22Rv1 (cell line): ENCODE data around the gene RIPK1.

Experiments used
- H3K27ac ChIP-seq: fragments of 450-650 bp; 2 replicates; pipeline ENCODE4 v1.5.1; 2017
- ZFX ChIP-seq: fragments of 450-650 bp; IDR thresholded peaks from 2 replicates; pipeline ENCODE4 v1.6.1; 2017; ENCODE audit warnings: antibody characterized with exemption, borderline replicate concordance
- TF ChIP-seq, protein P1 (sequence below): fragments of 450-650 bp; IDR thresholded peaks from 2 replicates; pipeline ENCODE4 v1.5.1; 2017; ENCODE audit warnings: mild to moderate bottlenecking

Gene RIPK1

DNA sequence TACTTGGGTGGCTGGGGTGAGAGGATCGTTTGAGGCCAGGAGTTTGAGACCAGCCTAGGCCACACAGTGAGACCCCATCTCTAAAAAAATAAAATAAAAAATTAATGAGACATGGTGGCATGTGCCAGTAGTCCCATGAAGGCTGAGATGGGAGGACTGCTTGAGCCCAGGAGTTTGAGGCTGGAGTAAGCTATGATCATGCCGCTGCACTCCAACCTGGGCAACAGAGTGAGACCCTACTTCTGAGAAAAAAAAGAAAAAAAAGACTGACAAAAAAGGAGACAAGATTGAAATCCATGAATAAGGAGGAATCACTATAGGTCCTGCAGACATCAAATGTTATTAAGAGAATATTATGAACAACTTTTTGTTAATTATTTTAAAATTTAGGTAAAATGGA is 26.5 kb downstream of the RIPK1 start:
- TF ChIP-seq ZFX: no peak
- TF ChIP-seq, protein P1, sequence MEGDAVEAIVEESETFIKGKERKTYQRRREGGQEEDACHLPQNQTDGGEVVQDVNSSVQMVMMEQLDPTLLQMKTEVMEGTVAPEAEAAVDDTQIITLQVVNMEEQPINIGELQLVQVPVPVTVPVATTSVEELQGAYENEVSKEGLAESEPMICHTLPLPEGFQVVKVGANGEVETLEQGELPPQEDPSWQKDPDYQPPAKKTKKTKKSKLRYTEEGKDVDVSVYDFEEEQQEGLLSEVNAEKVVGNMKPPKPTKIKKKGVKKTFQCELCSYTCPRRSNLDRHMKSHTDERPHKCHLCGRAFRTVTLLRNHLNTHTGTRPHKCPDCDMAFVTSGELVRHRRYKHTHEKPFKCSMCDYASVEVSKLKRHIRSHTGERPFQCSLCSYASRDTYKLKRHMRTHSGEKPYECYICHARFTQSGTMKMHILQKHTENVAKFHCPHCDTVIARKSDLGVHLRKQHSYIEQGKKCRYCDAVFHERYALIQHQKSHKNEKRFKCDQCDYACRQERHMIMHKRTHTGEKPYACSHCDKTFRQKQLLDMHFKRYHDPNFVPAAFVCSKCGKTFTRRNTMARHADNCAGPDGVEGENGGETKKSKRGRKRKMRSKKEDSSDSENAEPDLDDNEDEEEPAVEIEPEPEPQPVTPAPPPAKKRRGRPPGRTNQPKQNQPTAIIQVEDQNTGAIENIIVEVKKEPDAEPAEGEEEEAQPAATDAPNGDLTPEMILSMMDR: no peak
- no peak overlapping the region for H3K27ac ChIP-seq

DNA sequence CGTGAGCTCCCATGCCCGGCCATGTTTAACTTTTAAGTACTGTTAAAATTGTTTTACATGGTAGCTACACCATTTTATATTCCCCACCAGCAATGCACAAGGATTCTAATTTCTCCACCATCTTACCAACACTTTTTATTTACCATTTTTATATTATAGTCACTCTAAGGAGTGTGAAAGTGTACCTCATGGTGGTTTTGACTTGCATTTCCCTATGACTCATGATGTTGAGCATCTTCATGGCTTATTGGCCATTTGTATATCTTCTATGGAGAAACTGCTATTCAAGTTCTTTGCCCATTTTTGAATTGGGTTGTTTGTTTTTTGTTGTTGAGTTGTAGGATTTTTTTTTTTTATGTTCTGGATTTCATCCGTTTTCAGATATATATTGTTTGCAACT is 34.6 kb downstream of the RIPK1 start:
- TF ChIP-seq ZFX: no peak
- TF ChIP-seq, protein P1: no peak
- no peak overlapping the region for H3K27ac ChIP-seq

DNA sequence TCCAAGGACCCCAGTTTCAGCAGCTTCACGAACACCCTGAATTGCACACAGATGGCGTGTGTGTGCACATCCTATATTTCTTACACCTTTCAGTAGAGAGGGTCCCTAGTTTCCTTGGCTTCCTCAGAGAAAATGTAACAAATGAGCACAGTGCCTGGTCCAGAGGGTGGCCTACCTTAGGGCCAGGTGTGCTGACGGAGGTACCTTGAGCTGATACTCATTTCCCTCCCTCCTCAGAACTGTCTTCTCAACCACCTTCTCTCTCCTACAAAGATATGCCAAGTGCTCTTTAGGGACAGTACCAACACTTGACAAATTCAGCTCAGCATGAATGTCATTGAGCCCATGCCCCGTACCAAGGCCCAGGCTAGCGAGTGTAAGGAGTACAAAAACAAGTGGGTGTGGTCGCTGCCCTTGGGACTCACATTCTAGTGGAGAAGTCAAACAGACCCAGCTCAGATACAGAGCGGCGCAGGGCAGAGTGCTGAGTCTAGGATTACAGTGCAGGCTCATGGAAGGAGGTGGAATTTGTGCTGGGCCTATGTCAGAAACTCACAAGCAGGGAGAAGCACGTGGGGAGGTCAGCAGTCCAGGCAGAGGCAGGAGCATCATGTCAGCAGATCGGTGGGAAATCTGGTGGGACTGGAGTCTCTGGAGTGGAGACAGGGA is 40.6 kb downstream of the RIPK1 start:
- TF ChIP-seq ZFX: no peak
- TF ChIP-seq, protein P1: no peak
- no peak overlapping the region for H3K27ac ChIP-seq

DNA sequence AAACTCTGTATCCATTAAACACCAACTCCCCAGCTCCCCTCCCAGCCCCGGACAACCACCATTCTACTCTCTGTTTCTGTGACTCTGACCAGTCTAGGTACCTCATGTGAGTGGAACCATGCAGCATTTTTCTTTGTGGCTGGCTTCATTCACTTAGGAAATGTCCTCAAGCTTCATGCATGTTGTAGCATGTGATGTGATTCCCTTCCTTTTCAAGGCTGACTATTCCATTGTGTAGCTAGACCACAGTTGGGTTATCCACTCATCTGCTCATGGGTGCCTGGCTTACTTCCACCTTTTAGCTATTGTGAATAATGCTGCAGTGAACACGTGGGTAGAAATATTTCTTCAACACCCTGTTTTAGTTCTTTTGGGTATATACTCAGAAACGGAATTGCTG is 41.5 kb downstream of the RIPK1 start:
- TF ChIP-seq ZFX: no peak
- TF ChIP-seq, protein P1: no peak
- H3K27ac ChIP-seq: no peak overlapping the region

DNA sequence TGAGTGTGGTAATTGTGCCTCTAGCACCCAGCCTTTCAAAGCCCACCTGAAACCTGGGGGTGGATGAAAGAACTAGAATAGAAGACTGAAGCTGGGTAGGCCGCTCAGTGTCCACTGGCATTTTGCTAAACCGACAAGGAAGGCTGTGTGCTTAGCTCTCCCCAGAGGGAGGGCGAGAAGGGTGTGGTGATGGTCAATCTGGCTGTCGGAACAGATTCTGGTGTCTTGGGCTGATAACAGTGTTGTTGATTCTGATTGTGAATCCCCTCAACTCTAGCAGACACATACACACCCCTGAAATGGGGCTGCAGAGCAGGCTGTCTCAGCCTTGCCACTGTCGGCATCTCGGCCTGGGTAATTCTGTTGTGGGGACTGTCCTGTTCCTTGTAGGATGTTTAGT is 46.1 kb downstream of the RIPK1 start:
- no peak for TF ChIP-seq ZFX
- TF ChIP-seq, protein P1: no peak
- H3K27ac ChIP-seq: no peak overlapping the region

DNA sequence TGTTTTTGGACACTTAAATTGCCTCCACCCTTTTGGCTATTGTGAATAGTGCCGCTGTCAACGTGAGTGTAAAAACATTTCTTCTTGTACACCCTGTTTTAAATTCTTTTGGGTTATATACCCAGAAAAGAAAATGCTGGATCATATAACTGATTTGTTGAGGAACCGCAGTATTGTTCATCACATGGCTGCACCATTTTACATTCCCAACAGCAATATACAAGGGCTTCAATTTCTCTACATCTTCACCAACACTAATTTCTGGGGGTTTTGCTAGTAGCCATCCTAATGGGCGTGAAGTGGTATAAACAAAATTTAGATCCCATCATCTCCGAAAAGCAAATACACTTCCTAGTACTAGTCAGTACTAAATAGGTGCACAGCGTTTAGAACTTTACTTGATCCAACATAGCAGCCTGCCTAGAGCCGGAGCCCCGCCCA is 49.6 kb downstream of the RIPK1 start:
- peak overlapping the region; percentile 92 for H3K27ac ChIP-seq
- no peak for TF ChIP-seq ZFX
- TF ChIP-seq, protein P1: no peak

DNA sequence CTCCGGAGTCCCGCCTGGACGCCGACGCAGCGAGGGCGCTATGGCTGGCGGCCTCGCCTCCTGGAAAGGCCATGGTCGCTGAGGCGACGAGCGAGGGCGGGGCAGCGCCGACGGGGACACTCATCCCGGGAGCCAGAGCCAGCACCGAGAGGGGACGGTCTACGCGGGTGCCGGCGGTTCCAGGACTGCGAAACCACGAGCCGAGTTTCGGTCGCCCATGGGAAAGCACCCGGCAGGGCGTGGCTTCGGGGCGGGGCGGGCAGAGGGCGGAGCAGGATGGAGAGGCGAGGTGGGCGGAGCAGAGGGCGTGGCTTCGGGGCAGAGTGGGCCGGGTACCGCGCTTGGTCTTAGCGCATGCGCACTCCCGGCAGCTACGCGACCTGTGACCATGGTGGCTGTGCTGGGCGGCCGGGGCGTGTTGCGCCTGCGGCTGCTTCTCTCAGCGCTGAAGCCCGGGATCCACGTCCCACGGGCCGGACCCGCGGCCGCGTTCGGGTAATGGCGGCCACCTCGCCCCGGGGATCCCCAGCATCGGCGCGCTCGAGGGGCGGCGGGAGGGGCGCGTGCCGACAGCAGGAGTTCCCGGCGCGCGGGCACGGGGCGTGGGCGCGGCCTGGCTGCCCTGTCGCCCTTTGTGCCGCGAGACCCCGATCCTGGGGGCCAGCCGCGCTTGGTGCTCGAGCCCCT is 50.2 kb downstream of the RIPK1 start, which contains the start of gene BPHL:
Gene BPHL (plus strand): TSS at position 359 of the 687 bp plus-strand sequence. CDS start 30 bp downstream, at position 389.
- TF ChIP-seq, protein P1: 0 out of 2 replicates have a peak, but pooled peaks have one; percentile 11
- TF ChIP-seq ZFX: no peak
- peak within 1 kb of the TSS; percentile 92 for H3K27ac ChIP-seq
